ENCODE measurements around the gene TBL1X. TPM values are rescaled to one million over a fixed set of nuclear protein-coding genes. Genes with fewer than 3 reads are reported as not detected.

Gene TBL1X
- total and polyA plus RNA-seq, 2 of the 8 experiments (the other 6 are each of a cell fraction or from before 2014, with no cell fraction given), result 13.3 to 25.6 TPM

DNA sequence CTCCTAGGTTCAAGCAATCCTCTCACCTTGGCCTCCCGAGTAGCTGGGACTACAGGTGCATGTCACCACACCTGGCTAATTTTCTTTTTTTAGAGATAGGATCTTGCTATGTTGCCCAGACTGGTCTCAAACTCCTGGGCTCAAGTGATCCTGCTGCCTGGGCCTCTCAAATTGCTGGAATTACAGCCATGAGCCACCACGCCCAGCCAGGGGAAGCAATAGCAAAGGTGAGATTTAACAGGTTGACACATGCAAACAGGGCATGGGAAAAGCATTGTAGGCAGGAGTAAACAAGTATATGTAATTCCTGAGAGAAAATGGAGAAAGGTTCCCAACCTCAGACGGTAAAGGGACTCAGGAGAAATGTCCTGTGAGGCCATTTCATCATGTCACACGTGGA is 33.6 kb upstream of the TBL1X start (continued):
- TF ChIP-seq, protein P1, sequence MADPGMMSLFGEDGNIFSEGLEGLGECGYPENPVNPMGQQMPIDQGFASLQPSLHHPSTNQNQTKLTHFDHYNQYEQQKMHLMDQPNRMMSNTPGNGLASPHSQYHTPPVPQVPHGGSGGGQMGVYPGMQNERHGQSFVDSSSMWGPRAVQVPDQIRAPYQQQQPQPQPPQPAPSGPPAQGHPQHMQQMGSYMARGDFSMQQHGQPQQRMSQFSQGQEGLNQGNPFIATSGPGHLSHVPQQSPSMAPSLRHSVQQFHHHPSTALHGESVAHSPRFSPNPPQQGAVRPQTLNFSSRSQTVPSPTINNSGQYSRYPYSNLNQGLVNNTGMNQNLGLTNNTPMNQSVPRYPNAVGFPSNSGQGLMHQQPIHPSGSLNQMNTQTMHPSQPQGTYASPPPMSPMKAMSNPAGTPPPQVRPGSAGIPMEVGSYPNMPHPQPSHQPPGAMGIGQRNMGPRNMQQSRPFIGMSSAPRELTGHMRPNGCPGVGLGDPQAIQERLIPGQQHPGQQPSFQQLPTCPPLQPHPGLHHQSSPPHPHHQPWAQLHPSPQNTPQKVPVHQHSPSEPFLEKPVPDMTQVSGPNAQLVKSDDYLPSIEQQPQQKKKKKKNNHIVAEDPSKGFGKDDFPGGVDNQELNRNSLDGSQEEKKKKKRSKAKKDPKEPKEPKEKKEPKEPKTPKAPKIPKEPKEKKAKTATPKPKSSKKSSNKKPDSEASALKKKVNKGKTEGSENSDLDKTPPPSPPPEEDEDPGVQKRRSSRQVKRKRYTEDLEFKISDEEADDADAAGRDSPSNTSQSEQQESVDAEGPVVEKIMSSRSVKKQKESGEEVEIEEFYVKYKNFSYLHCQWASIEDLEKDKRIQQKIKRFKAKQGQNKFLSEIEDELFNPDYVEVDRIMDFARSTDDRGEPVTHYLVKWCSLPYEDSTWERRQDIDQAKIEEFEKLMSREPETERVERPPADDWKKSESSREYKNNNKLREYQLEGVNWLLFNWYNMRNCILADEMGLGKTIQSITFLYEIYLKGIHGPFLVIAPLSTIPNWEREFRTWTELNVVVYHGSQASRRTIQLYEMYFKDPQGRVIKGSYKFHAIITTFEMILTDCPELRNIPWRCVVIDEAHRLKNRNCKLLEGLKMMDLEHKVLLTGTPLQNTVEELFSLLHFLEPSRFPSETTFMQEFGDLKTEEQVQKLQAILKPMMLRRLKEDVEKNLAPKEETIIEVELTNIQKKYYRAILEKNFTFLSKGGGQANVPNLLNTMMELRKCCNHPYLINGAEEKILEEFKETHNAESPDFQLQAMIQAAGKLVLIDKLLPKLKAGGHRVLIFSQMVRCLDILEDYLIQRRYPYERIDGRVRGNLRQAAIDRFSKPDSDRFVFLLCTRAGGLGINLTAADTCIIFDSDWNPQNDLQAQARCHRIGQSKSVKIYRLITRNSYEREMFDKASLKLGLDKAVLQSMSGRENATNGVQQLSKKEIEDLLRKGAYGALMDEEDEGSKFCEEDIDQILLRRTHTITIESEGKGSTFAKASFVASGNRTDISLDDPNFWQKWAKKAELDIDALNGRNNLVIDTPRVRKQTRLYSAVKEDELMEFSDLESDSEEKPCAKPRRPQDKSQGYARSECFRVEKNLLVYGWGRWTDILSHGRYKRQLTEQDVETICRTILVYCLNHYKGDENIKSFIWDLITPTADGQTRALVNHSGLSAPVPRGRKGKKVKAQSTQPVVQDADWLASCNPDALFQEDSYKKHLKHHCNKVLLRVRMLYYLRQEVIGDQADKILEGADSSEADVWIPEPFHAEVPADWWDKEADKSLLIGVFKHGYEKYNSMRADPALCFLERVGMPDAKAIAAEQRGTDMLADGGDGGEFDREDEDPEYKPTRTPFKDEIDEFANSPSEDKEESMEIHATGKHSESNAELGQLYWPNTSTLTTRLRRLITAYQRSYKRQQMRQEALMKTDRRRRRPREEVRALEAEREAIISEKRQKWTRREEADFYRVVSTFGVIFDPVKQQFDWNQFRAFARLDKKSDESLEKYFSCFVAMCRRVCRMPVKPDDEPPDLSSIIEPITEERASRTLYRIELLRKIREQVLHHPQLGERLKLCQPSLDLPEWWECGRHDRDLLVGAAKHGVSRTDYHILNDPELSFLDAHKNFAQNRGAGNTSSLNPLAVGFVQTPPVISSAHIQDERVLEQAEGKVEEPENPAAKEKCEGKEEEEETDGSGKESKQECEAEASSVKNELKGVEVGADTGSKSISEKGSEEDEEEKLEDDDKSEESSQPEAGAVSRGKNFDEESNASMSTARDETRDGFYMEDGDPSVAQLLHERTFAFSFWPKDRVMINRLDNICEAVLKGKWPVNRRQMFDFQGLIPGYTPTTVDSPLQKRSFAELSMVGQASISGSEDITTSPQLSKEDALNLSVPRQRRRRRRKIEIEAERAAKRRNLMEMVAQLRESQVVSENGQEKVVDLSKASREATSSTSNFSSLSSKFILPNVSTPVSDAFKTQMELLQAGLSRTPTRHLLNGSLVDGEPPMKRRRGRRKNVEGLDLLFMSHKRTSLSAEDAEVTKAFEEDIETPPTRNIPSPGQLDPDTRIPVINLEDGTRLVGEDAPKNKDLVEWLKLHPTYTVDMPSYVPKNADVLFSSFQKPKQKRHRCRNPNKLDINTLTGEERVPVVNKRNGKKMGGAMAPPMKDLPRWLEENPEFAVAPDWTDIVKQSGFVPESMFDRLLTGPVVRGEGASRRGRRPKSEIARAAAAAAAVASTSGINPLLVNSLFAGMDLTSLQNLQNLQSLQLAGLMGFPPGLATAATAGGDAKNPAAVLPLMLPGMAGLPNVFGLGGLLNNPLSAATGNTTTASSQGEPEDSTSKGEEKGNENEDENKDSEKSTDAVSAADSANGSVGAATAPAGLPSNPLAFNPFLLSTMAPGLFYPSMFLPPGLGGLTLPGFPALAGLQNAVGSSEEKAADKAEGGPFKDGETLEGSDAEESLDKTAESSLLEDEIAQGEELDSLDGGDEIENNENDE (IDR thresholded peaks at IDR 0.05; ENCODE audit: insufficient replicate concordance, low read length), result no peak
- no peak for TF ChIP-seq FOSL1 (IDR thresholded peaks at IDR 0.05; ENCODE audit: insufficient read depth, low read depth, low read length)
- TF ChIP-seq MAFK (IDR thresholded peaks at IDR 0.05; ENCODE audit: low read depth, low read length), result no peak
- TF ChIP-seq, protein P2, sequence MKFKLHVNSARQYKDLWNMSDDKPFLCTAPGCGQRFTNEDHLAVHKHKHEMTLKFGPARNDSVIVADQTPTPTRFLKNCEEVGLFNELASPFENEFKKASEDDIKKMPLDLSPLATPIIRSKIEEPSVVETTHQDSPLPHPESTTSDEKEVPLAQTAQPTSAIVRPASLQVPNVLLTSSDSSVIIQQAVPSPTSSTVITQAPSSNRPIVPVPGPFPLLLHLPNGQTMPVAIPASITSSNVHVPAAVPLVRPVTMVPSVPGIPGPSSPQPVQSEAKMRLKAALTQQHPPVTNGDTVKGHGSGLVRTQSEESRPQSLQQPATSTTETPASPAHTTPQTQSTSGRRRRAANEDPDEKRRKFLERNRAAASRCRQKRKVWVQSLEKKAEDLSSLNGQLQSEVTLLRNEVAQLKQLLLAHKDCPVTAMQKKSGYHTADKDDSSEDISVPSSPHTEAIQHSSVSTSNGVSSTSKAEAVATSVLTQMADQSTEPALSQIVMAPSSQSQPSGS (IDR thresholded peaks at IDR 0.05; ENCODE audit: low read length), result no peak
- no peak for TF ChIP-seq POU5F1 (IDR thresholded peaks at IDR 0.05; ENCODE audit: low read depth, low read length)
- no peak for TF ChIP-seq SUZ12 (IDR thresholded peaks at IDR 0.05; ENCODE audit: low read length)
- TF ChIP-seq SIN3A (conservative IDR thresholded peaks at IDR 0.05 in 1 of 2, IDR thresholded peaks at IDR 0.05 in 1 of 2; ENCODE audit: low read depth in 1 of 2, low read length in 2 of 2), result no peak
- no peak for TF ChIP-seq HDAC2 (IDR thresholded peaks at IDR 0.05; ENCODE audit: borderline replicate concordance in 1 of 2, low read depth in 2 of 2, low read length in 2 of 2)

Data from H1 (cell line).